GM18858 (cell line): ENCODE results near the gene ANKDD1B.

ENCODE experiments used
- ATAC-seq: cut with Tn5 transposase; IDR thresholded peaks from one replicate; pipeline ENCODE4 v1.9.1; 2021; ENCODE audit not compliant: unreplicated experiment

Gene ANKDD1B

GRCh38 chr5:75616371-75616881 is 5.2 kb downstream of the ANKDD1B start:
- no peak for ATAC-seq

GRCh38 chr5:75616971-75617621 is 5.8 kb downstream of the ANKDD1B start:
- ATAC-seq = no peak

- ATAC-seq = no peak
Measured at GRCh38 chr5:75617736-75618352, 6.6 kb downstream of the ANKDD1B start.

- no peak for ATAC-seq
Measured at GRCh38 chr5:75620184-75620959, 9.1 kb downstream of the ANKDD1B start.

- no peak for ATAC-seq
Measured at GRCh38 chr5:75622564-75622963, 11.3 kb downstream of the ANKDD1B start.

GRCh38 chr5:75623846-75624245 is 12.6 kb downstream of the ANKDD1B start:
- ATAC-seq = no peak

GRCh38 chr5:75626959-75627358 is 15.7 kb downstream of the ANKDD1B start:
- ATAC-seq = no peak

- no peak for ATAC-seq
Measured at GRCh38 chr5:75627801-75628200, 16.5 kb downstream of the ANKDD1B start.

- ATAC-seq = no peak
Measured at GRCh38 chr5:75630875-75631274, 19.6 kb downstream of the ANKDD1B start.

GRCh38 chr5:75632321-75632720 is 21.1 kb downstream of the ANKDD1B start:
- no peak for ATAC-seq

GRCh38 chr5:75637949-75638348 is 26.7 kb downstream of the ANKDD1B start:
- ATAC-seq = no peak

GRCh38 chr5:75639535-75640311 is 28.5 kb downstream of the ANKDD1B start:
- no peak for ATAC-seq

- ATAC-seq = no peak
Measured at GRCh38 chr5:75640395-75640794, 29.1 kb downstream of the ANKDD1B start.

GRCh38 chr5:75640826-75641225 is 29.6 kb downstream of the ANKDD1B start:
- no peak for ATAC-seq

- no peak for ATAC-seq
Measured at GRCh38 chr5:75648712-75649111, 37.5 kb downstream of the ANKDD1B start.

- ATAC-seq = no peak
Measured at GRCh38 chr5:75651575-75652238, 40.5 kb downstream of the ANKDD1B start.

GRCh38 chr5:75653521-75653920 is 42.3 kb downstream of the ANKDD1B start:
- no peak for ATAC-seq

GRCh38 chr5:75654693-75655295 is 43.5 kb downstream of the ANKDD1B start:
- no peak for ATAC-seq

- ATAC-seq = no peak
Measured at GRCh38 chr5:75656311-75657003, 45.2 kb downstream of the ANKDD1B start.
